RWPE1 (cell line): ENCODE measurements around the gene NEDD9.

Source experiments
- CTCF ChIA-PET: fragments of 350-600 bp; sonication (Branson Sonifier 250); formaldehyde crosslinking; extraction: SDS; loops from one replicate; lab custom pipeline; 2021; lab: Yijun Ruan, JAX
- POLR2A ChIA-PET: fragments of 400-600 bp; formaldehyde crosslinking; extraction: SDS; loops from one replicate; lab custom pipeline; 2020; ENCODE audit warnings: antibody characterized with exemption; ENCODE audit not compliant: low non-redundant PET; lab: Yijun Ruan, JAX
- DNase-seq: peaks from one replicate; pipeline ENCODE4 v3.0.0; 2012; ENCODE audit warnings: low spot score
- H3K27ac ChIP-seq: fragments of 450-650 bp; 2 replicates; pipeline ENCODE4 v1.5.1; 2017
- TF ChIP-seq, protein P1 (sequence below): fragments of 450-650 bp; conservative IDR thresholded peaks from 2 replicates; pipeline ENCODE4 v1.5.1; 2017; ENCODE audit warnings: low read depth, mild to moderate bottlenecking

The NEDD9 gene

DNA sequence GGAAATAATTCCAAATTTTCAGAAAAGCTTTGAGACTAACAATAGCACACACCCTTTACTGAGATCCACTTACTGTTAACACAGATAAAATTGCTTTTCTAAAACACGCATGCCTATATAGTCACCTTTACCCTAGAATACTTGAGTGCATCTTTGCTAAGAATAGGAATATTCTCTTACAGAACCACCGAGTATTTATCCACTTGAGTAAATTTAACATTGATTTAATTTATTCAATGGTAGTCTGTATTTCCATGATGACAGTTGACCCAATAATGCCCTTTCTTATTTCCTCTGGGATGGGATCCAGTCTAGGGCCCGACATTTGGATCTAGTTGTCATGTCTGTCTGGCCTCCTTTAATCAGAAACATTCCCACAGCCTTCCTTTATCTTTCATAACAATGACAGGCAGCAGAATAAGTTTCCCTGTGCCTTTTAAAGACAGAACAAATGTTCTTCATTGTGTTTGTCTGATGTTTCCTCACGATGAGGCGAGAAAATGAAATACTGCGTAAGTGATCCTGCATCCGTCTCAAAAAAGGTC lies 64.3 kb downstream of the NEDD9 start:
- POLR2A ChIA-PET: no interaction called here
- H3K27ac ChIP-seq: no peak overlapping the region
- CTCF ChIA-PET: no interaction called here
- DNase-seq: no peak
- TF ChIP-seq, protein P1, sequence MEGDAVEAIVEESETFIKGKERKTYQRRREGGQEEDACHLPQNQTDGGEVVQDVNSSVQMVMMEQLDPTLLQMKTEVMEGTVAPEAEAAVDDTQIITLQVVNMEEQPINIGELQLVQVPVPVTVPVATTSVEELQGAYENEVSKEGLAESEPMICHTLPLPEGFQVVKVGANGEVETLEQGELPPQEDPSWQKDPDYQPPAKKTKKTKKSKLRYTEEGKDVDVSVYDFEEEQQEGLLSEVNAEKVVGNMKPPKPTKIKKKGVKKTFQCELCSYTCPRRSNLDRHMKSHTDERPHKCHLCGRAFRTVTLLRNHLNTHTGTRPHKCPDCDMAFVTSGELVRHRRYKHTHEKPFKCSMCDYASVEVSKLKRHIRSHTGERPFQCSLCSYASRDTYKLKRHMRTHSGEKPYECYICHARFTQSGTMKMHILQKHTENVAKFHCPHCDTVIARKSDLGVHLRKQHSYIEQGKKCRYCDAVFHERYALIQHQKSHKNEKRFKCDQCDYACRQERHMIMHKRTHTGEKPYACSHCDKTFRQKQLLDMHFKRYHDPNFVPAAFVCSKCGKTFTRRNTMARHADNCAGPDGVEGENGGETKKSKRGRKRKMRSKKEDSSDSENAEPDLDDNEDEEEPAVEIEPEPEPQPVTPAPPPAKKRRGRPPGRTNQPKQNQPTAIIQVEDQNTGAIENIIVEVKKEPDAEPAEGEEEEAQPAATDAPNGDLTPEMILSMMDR: no peak

DNA sequence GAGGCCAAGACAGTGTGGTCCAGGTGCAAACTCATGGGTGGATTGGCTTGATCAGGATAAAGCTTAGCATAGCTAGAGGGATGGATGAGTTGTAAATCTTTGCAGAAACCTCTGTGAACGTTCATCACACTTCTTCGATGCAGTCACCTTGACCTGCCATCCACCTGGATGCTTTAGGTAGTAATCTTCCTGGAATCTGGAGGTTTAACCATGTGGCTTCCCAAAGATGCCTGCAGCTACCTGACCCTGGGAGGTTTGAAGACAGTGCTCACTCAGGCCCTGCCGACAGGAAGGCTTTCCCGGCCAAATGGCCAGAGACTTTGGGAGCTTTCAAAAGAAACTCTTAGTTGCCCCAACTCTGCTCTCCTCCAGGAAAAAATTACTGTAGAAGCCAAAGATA lies 65.5 kb downstream of the NEDD9 start:
- DNase-seq: no peak
- POLR2A ChIA-PET: no interaction called here
- H3K27ac ChIP-seq: no peak overlapping the region
- CTCF ChIA-PET: interaction anchor here (0.6 kb wide), 1 partner anchor 818 kb away, joined by 3 read pairs; no protein-coding TSS in a partner anchor
- TF ChIP-seq, protein P1: no peak

DNA sequence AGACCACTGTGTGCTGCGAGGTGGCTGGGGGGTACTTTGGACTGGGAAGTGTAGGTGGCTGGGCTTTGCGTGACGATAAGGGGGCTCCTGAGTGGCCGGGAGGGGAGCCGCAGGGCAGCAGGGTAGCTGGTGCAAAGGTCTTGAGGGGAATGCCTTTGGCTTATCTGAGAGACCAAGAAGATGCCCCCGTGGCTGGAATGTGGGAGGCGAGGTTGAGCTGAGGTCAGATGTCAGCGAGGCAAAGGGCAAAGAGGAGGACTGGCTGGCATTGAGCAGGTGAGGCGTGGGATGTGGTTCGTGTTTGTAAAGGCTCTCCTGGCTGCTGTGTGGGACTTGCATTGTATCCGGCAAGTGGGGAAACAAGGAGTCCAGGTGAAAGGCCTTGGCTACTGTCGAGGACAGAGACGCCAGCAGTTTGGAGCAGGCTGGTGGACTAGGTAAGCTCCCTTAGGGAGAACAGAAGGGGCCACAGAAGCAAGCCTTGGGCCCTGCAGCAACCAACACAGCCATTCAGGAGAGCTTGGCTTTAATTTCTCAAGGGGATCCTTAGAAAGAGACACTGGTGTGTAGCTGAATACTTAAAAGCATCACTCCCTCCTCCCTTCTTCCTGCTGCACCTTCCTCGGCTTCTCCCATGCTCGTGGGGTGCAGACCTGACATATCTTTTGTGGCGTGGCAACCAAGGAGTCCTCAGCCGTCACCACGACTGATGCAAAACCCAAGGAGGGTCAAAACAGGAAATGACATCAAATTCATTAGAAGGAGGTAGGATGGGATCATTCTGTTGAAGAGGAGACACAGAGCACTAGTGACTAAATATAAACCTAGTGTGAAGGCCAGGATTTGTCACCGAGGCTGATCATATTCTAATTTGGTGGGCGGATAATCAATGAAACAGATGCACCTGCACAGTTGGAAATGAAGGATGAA lies 67.5 kb downstream of the NEDD9 start:
- H3K27ac ChIP-seq: no peak overlapping the region
- ChIA-PET POLR2A (no interaction called here), CTCF (interaction anchor here (0.6 kb wide), 1 partner anchor 295 kb away, joined by 3 read pairs; no protein-coding TSS in a partner anchor)
- TF ChIP-seq, protein P1: no peak
- DNase-seq: no peak

DNA sequence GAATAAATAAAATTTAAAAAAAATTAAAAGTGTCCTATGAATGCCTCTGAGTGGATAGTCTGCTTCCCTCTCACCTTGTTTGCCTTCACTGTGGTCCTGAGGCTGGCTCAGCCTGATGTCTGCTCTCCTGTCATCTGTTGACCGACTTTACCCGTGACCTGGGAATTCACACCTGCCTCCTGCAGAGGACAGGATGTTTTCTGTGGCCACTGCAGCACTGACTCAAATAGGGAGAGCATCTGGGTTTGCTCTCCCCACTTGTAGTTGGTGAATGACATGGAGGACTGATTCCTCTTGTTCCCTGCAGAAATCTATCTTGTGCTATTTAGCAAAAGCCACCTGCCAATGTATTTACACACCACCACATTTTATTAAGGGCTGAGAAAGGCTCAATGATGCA lies 68.5 kb downstream of the NEDD9 start:
- TF ChIP-seq, protein P1: no peak
- ChIA-PET POLR2A (no interaction called here), CTCF (no interaction called here)
- H3K27ac ChIP-seq: no peak overlapping the region
- DNase-seq: no peak

DNA sequence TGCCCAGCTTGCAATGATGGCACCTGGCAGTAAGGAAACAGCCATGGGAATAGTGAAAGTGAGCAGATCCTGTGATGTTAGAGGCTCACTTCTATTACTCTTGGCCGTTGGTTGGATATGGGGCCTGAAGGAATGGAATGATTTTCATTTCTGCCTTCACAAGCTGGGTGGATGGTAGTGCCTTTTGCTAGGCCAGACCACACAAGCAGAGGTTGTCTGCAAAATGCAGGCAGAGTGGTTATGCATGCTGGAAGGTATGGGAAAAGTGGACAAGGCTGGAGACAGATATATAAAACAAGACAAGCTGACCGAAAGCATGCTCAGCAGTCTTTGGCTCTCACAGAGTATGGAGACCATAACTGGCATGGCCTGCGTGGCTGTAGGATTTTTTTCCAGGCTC lies 70.2 kb downstream of the NEDD9 start:
- no peak overlapping the region for H3K27ac ChIP-seq
- ChIA-PET CTCF (no interaction called here), POLR2A (no interaction called here)
- TF ChIP-seq, protein P1: no peak
- DNase-seq: no peak

DNA sequence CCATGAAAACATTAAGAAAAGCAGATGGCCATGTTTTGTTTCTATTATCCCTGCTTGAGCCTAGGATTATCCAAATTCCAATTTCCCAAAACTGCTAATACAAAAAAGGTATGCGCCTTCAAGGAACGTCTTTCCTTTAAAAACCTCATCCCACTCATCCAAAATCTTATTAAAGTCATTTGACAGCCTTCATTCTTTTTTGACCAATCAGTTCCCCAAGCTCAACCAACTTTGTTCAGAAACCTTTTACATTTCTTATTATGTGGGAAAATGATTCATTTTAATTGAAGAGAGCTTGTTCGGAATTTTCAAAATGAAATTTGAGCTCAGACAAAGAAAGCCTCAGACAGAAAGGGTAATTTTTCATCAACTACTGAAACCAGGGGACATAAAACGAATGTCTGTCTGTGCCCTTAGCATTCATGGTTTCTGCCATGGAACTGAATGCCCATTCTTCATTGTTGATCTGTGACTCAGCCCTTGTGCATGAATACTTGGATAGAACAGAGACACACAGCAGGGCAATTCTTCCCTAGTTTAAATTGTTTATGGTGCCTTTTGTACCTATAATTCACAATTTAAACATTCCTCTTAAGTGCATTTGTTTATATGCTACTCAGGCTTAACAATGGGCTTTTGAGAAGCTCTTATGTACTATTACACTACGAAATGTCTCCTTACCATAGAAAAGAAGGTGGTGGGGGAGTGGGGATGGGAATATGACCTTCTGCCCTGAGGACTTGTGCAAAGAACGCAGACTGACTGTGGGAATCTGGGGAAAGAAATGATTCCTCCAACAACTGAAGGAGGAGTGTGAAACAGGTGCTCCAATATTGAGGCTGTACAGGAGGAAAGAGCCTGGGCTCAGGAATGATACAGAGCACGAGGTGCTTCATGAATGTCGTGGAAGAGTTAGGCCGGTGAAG lies 71.2 kb downstream of the NEDD9 start:
- CTCF ChIA-PET: interaction anchor here (0.5 to 0.6 kb wide), 2 partner anchors 219 to 495 kb away, joined by 3 read pairs; no protein-coding TSS in a partner anchor
- TF ChIP-seq, protein P1: no peak
- POLR2A ChIA-PET: no interaction called here

More for the DNA sequence above, 71.2 kb downstream of the NEDD9 start:
- no peak overlapping the region for H3K27ac ChIP-seq
- no peak for DNase-seq
